K562 (cell line): ENCODE data around the gene FKBP8. TPM values are rescaled to one million over a fixed set of nuclear protein-coding genes. Genes with fewer than 3 reads are reported as not detected.
A peak's percentile ranks its signal among the peaks of the same experiment; 100 is the strongest.

Source experiments
- ATAC-seq: fragments of 200-7000 bp; cut with Tn5 transposase; 3 replicates; pipeline ENCODE4 v1.9.1; 2020; ENCODE audit warnings: moderate library complexity
- BruUV-seq: library from RNA; stranded (reverse); fragments of 400-500 nt; replicated peaks from 2 replicates; lab custom pipeline; 2021; lab: Mats Ljungman, UMichigan
- CTCF ChIA-PET: fragments of 300-600 bp; formaldehyde crosslinking; extraction: SDS; loops from one replicate; lab custom pipeline; 2021; ENCODE audit warnings: low intra/inter-chr PET ratio; lab: Yijun Ruan, JAX
- POLR2A ChIA-PET: fragments of 300-600, 350-650 bp; sonication (Branson Sonifier 250); formaldehyde crosslinking; extraction: SDS; loops from one replicate; lab custom pipeline; 2021; ENCODE audit warnings: antibody characterized with exemption, inconsistent platforms; lab: Yijun Ruan, JAX
- DNase-seq, 4 experiments: peaks; one replicate each; pipeline versions ENCODE4 v3.0.0 to v3.0.0-alpha.2; 2011 to 2018; ENCODE audit warnings: low spot score in 3 of 4, mixed read lengths in 3 of 4; ENCODE audit errors: extremely low read depth in 1 of 4
- FAIRE-seq: peaks from 2 replicates; lab custom pipeline; 2011; peaks lifted over from hg19 to GRCh38; lab: Jason Lieb, UNC
- H2AFZ ChIP-seq: 2 replicates; pipeline ENCODE4 v1.6.0; 2011; ENCODE audit warnings: low read depth, low read length, control low read depth, inconsistent platforms
- H3K27ac ChIP-seq: fragments of 200-600 bp; 3 replicates; pipeline ENCODE4 v1.8.0; 2011; ENCODE audit warnings: low read depth, mild to moderate bottlenecking, control low read depth, inconsistent platforms, low read length, moderate library complexity, mixed read lengths; ENCODE audit errors: extremely low read depth
- H3K27me3 ChIP-seq, 2 experiments: fragments of 300-600 bp in 1 of 2; 2 replicates in 1 of 2; 3 replicates in 1 of 2; pipeline versions ENCODE4 v1.6.0 to v1.8.0; 2011; ENCODE audit warnings: inconsistent platforms in 2 of 2, low read length in 2 of 2, mild to moderate bottlenecking in 1 of 2, mixed read lengths in 1 of 2, moderate library complexity in 1 of 2; ENCODE audit not compliant: control insufficient read depth in 2 of 2, insufficient read depth in 2 of 2
- H3K36me3 ChIP-seq: fragments of 300-600 bp; 3 replicates; pipeline ENCODE4 v1.8.0; 2011; ENCODE audit warnings: mild to moderate bottlenecking, low read length, inconsistent platforms; ENCODE audit not compliant: control insufficient read depth, insufficient read depth
- H3K4me1 ChIP-seq, 2 experiments: fragments of 200-600 bp in 1 of 2; replicated peaks in 1 of 2; 2 replicates in 1 of 2; 3 replicates in 1 of 2; pipeline versions ENCODE4 v1.5.1 to v1.8.0; 2011; ENCODE audit warnings: inconsistent platforms in 2 of 2, low read length in 2 of 2, mild to moderate bottlenecking in 1 of 2, mixed read lengths in 1 of 2, moderate library complexity in 1 of 2; ENCODE audit not compliant: control insufficient read depth in 2 of 2, insufficient read depth in 2 of 2
- H3K4me2 ChIP-seq: 2 replicates; pipeline ENCODE4 v1.6.1; 2011; ENCODE audit warnings: low read length, control low read depth, inconsistent platforms, mixed read lengths; ENCODE audit not compliant: insufficient read depth
- H3K4me3 ChIP-seq: fragments of 200-600 bp; sonication (generic), shearing (Covaris generic); 2 replicates; pipeline ENCODE4 v1.5.1; 2016; ENCODE audit warnings: control low read depth, inconsistent platforms
- H3K79me2 ChIP-seq: fragments of 200-600 bp; 3 replicates; pipeline ENCODE4 v1.8.0; 2011; ENCODE audit warnings: low read length, inconsistent platforms; ENCODE audit not compliant: control insufficient read depth, insufficient read depth
- H3K9ac ChIP-seq, 2 experiments: 2 replicates each; pipeline versions ENCODE4 v1.6.0 to v1.6.1; 2011; ENCODE audit warnings: low read depth in 2 of 2, low read length in 2 of 2, control low read depth in 1 of 2, inconsistent platforms in 1 of 2, mild to moderate bottlenecking in 1 of 2, mixed read lengths in 1 of 2; ENCODE audit not compliant: insufficient read depth in 1 of 2
- H3K9me1 ChIP-seq: one replicate; pipeline ENCODE4 v1.6.0; 2011; ENCODE audit warnings: inconsistent platforms, mild to moderate bottlenecking, low read length, moderate library complexity; ENCODE audit not compliant: control insufficient read depth, insufficient read depth
- H3K9me3 ChIP-seq: replicated peaks from 2 replicates; pipeline ENCODE4 v1.5.1; 2011; ENCODE audit warnings: low read depth, low read length, inconsistent platforms; ENCODE audit not compliant: control insufficient read depth, insufficient read depth
- H4K20me1 ChIP-seq: replicated peaks from 2 replicates; pipeline ENCODE4 v1.6.1; 2011; ENCODE audit warnings: low read length, inconsistent platforms, mixed read lengths; ENCODE audit not compliant: control insufficient read depth, insufficient read depth
- MCM5 ChIP-seq: fragments of 450-650 bp; IDR thresholded peaks from 2 replicates; pipeline ENCODE4 v1.6.1; 2016; ENCODE audit warnings: low read depth
- WGBS: fragments of 100-300 bp; shearing (Covaris generic); methylation state at CpG from one replicate; pipeline ENCODE4 v1.1.6; 2016; ENCODE audit warnings: low coverage, mixed read lengths; ENCODE audit not compliant: insufficient coverage; ENCODE audit errors: missing lambda C conversion rate; 5-methylcytosine and 5-hydroxymethylcytosine counted together
- in situ Hi-C: fragments of 300-500 bp; cut with MboI; formaldehyde crosslinking; loops from 4 replicates; pipeline ENCODE4 v1.15.0; 2018; ENCODE audit warnings: inconsistent platforms, mixed read lengths
- intact Hi-C: fragments of 100-400 bp; cut with micrococcal nuclease; formaldehyde crosslinking; loops from 2 replicates; pipeline ENCODE4 v1.14.2; 2022
- polyA plus RNA-seq, 8 experiments: library from polyadenylated mRNA; depleted of rRNA in 4 of 8; stranded (reverse) in 5 of 8; unstranded in 3 of 8; fragments of >200 nt; fragmentation: Nextera tagmentation in 2 of 8; fragmentation: Illumina TruSeq in 1 of 8; extraction: Ambion mirVana in 2 of 8; extraction: Trizol in 1 of 8; gene quantifications; 2 replicates each; pipeline versions ENCODE4 v1.2.1 to v1.2.3, GENCODE V29; 2011 to 2014; ENCODE audit warnings: inconsistent platforms in 1 of 8, missing spikeins in 1 of 8
- total RNA-seq, 7 experiments: library from RNA; depleted of rRNA in 6 of 7; stranded (reverse); fragments of >200 nt in 6 of 7; fragmentation: Illumina TruSeq in 2 of 7; extraction: Trizol in 2 of 7; gene quantifications; 2 replicates each; pipeline versions ENCODE4 v1.2.1 to v1.2.3, GENCODE V29; 2011 to 2021; ENCODE audit warnings: low replicate concordance in 1 of 7
- TF ChIP-seq, protein P1 (sequence below): fragments of 450-650 bp; IDR thresholded peaks from 2 replicates; pipeline ENCODE4 v1.6.1; 2018; ENCODE audit not compliant: partially characterized antibody

Gene FKBP8
- total and polyA plus RNA-seq, 9 of the 15 experiments (the other 6 are each of a cell fraction or from before 2014, with no cell fraction given), result 0.46 to 236 (median 104) TPM

GRCh38 chr19:18500376-18500775 lies 43.0 kb downstream of the FKBP8 start:
- no peak for FAIRE-seq
- H3K4me2 ChIP-seq, result no peak overlapping the region
- intact Hi-C loops, result no loop called here

More at GRCh38 chr19:18500376-18500775, 43.0 kb downstream of the FKBP8 start:
- Histone ChIP-seq H3K36me3 (peaks cover 10% of the 10 kb centered on the region; the same call in 2 of the 3 replicates), H3K4me1 (peaks cover 18 to 55% of the 10 kb centered on the region in 2 experiments; a peak in 4 of 5 replicates), H4K20me1 (peaks cover 89% of the 10 kb centered on the region), H3K27me3 (no peaks in the 10 kb centered on the region), H3K9ac (no peak overlapping the region), H3K79me2 (peaks cover 96% of the 10 kb centered on the region), H3K9me3 (no peaks in the 10 kb centered on the region), H3K27ac (no peak overlapping the region), H3K9me1 (peaks cover 11% of the 10 kb centered on the region), H3K4me3 (no peak overlapping the region)
- no peak for DNase-seq
- CTCF ChIA-PET, result no interaction called here
- BruUV-seq, result no TSS peak
- ATAC-seq, result no peak
- 68% methylated on average over 7 of the region's 7 CpGs for WGBS
- in situ Hi-C loops, result no loop called here
- no peak for TF ChIP-seq MCM5
- TF ChIP-seq, protein P1, sequence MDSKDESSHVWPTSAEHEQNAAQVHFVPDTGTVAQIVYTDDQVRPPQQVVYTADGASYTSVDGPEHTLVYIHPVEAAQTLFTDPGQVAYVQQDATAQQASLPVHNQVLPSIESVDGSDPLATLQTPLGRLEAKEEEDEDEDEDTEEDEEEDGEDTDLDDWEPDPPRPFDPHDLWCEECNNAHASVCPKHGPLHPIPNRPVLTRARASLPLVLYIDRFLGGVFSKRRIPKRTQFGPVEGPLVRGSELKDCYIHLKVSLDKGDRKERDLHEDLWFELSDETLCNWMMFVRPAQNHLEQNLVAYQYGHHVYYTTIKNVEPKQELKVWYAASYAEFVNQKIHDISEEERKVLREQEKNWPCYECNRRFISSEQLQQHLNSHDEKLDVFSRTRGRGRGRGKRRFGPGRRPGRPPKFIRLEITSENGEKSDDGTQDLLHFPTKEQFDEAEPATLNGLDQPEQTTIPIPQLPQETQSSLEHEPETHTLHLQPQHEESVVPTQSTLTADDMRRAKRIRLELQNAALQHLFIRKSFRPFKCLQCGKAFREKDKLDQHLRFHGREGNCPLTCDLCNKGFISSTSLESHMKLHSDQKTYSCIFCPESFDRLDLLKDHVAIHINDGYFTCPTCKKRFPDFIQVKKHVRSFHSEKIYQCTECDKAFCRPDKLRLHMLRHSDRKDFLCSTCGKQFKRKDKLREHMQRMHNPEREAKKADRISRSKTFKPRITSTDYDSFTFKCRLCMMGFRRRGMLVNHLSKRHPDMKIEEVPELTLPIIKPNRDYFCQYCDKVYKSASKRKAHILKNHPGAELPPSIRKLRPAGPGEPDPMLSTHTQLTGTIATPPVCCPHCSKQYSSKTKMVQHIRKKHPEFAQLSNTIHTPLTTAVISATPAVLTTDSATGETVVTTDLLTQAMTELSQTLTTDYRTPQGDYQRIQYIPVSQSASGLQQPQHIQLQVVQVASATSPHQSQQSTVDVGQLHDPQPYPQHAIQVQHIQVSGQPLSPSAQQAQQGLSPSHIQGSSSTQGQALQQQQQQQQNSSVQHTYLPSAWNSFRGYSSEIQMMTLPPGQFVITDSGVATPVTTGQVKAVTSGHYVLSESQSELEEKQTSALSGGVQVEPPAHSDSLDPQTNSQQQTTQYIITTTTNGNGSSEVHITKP, result peak; percentile 35
- TF ChIP-seq, all 486 proteins: peak for 1
- H2AFZ ChIP-seq, result no peak overlapping the region
- POLR2A ChIA-PET, result interaction anchor here (0.6 to 6.0 kb wide), 3 partner anchors 7 to 58 kb away, joined by 3 to 31 read pairs (median 3); no protein-coding TSS in a partner anchor
